ENCODE results near the gene IP6K1. TPM values are rescaled to one million over a fixed set of nuclear protein-coding genes. Genes with fewer than 3 reads are reported as not detected.

IP6K1 gene
- total RNA-seq, 1 donor from 2014 or later = 57.3 TPM

GRCh38 chr3:49723296-49723627, 63.1 kb downstream of the IP6K1 start:
- peak; percentile 71 for DNase-seq

- no peak for DNase-seq
Measured at GRCh38 chr3:49722896-49723295, 63.4 kb downstream of the IP6K1 start.

DNA sequence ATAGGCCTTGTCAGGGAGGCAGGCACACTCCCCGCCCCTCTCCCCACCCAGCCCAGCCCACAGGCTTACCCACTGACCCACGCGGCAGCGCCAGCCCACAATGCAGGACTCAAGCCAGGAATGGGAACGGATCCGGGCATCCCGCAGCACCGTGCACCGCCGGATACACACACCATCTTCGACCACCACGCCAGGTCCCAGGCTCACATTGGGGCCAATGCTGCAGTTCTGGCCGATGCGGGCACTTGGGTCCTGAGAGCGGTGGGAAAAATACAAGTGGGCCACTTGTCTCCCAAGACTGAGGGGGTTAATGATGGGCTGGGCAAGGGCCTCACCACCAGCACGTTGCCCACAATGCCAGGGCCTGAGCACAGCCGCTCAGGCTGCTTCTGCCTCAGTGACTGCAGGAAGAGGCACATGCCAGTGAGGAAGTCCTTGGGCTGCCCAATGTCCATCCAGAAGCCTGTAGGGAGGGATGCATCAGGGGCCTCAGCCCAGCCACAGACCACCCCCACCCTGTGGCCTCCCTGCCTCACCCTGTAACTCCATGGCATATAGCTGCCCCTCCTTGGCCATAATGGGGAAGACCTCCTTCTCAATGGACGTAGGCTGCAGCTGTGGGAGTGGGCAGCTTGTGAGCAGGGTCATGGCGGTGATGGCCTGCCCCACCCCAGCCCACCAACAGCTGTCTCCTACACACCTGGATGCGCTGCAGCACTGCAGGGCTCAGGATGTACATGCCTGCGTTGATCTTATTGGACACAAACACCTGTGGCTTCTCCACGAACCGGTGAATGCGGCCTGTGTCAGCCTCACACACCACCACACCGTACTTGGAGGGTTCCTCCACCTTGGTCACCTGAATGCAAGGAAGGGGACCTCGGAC, 64.2 kb downstream of the IP6K1 start:
- DNase-seq = no peak

- no peak for DNase-seq
Measured at GRCh38 chr3:49721596-49721895, 64.8 kb downstream of the IP6K1 start.

DNA sequence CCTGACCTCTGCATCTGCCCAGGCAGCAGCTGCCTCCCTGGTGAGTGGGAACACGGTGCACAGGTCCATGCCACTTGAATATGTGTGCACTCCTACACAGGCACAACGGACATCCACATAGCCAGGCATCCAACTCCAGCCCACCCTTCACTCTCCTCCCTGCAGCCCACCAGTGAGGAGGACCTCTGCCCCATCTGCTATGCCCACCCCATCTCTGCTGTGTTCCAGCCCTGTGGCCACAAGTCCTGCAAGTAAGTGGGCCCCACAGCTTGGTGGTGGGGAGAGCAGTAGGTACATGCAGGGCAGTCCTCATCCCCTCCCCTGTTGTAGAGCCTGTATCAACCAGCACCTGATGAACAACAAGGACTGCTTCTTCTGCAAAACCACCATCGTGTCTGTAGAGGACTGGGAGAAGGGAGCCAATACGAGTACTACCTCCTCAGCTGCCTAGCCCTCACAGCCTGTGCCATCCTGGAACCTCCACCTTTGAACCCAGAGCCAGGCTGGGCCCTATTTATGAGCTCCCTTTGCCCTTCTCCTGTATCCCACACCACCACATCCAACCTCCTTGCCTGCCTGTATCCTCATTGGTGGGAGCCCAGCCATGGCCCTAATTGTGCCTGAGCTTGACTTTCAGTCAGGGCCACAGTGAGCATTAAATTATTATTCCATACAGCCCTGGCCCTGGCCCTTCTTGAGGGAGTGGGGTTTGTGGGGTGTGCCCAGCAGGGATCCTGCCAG, 65.3 kb downstream of the IP6K1 start:
- DNase-seq = no peak

GRCh38 chr3:49719214-49719884, 67.0 kb downstream of the IP6K1 start, which contains the start of gene AMIGO3:
TSS of gene AMIGO3 (minus strand) at chr3:49719684. CDS start at chr3:49719465, 219 bp downstream.
- DNase-seq = peak; percentile 93

- peak; percentile 36 for DNase-seq
Measured at GRCh38 chr3:49718858-49719213, 67.5 kb downstream of the IP6K1 start.

DNA sequence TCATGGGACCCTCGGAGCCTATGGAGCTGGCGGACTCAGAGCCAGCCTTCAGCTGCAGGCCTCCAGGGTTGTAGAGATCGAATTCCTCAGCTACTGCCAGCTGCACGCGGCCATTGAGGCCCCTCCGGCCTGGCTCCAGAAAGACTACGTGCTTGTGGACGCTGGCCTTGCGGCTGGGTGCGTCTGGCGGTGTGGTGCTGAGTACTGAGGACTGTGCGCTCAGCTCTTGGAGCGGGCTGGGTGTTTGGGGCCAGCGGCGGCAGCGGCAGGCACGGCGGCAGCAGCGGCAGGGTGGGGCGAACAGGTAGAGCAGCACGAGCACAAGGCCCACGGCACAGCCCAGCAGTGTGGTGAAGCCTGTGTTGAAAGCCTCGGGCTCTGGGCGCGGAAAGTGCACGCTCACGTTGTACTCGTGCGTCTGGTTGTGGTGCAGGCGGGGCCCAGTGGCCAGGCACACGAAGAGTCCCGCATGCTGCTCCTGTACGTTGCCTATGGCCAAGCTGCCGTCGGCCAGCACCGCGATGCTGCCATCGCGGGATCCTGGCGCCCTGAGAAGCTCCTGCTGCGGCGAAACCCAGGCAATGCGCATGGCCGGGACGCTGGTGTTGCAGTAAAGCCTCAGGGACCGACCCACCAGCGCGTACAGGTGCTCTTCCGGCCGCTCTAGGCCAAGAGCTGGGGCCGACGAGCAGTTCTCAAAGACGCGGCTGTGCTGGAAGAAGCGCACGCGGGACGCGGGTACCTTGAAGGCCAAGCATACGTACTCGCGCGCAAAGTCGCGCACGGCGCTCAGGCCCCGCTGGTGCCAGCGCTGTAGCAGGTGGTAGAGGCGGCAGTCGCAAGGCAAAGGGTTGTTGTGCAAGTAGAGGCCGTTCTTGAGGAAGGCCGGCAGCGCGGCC, 68.1 kb downstream of the IP6K1 start:
- DNase-seq = peak; percentile 37

GRCh38 chr3:49717211-49717958, 69.0 kb downstream of the IP6K1 start:
- no peak for DNase-seq

GRCh38 chr3:49716691-49717210, 69.6 kb downstream of the IP6K1 start:
- no peak for DNase-seq

GRCh38 chr3:49716169-49716568, 70.2 kb downstream of the IP6K1 start:
- DNase-seq = no peak

DNA sequence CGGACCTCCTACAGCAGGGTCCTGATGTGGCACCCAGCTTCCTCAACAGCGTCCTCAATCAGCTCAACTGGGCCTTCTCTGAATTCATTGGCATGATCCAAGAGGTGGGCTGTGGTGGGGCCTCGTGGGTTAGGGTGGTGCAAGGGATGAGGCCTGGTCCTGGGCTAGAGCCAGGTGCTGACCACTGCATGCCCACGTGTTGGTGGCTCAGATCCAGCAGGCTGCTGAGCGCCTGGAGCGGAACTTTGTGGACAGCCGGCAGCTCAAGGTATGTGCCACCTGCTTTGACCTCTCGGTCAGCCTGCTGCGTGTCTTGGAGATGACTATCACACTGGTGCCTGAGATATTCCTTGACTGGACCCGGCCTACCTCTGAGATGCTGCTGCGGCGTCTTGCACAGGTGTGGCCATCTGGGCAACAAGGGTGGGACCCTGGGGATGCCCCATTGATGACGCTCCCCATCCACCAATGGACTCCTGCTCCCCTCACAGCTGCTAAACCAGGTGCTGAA, 70.7 kb downstream of the IP6K1 start:
- DNase-seq = no peak

GRCh38 chr3:49714728-49715550, 71.4 kb downstream of the IP6K1 start:
- DNase-seq = no peak

GRCh38 chr3:49713336-49714105, 72.8 kb downstream of the IP6K1 start:
- DNase-seq = no peak

GRCh38 chr3:49712631-49713317, 73.6 kb downstream of the IP6K1 start:
- no peak for DNase-seq

- DNase-seq = no peak
Measured at GRCh38 chr3:49712166-49712565, 74.2 kb downstream of the IP6K1 start.

- DNase-seq = no peak
Measured at GRCh38 chr3:49711489-49711888, 74.9 kb downstream of the IP6K1 start.

GRCh38 chr3:49709852-49710251, 76.5 kb downstream of the IP6K1 start:
- no peak for DNase-seq

GRCh38 chr3:49707113-49707480, 79.2 kb downstream of the IP6K1 start:
- no peak for DNase-seq
